ENCODE results near the gene MEG3.

MEG3 gene

DNA sequence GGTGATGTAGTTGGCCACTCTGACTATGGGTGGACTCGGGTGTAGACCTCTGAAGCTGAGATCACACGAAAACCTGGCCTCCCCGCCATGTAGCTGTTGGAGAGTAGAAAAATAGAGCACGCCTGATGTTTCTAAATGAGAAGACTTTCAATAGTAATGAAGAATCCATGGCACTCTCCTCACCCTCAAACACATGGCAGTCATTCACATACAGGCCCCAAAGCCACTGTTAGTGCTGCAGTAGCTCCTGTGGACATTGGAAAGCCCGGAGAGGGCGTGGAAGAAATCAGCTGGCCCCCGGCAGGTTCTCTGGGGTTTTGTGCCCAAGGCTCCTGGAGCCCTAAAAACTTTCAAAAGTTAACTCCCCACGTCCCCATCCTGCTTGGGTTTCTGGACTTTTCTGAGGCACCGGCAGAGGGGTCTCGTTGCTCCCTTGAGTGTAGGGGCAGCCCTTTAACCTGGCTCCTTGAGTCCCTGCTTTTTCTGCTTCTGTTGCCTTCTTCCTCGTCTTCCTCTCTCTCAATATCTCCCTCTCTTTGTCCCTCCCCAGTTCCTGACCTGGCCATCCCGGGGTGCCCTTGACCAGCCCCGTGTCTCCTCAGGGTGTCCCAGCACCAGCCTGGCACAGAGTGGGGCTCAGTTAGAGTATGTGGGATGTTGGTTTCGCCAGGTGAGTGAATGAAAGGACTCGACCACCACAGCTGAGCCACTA is 8.3 kb downstream of the MEG3 start:
- no peak for DNase-seq

DNA sequence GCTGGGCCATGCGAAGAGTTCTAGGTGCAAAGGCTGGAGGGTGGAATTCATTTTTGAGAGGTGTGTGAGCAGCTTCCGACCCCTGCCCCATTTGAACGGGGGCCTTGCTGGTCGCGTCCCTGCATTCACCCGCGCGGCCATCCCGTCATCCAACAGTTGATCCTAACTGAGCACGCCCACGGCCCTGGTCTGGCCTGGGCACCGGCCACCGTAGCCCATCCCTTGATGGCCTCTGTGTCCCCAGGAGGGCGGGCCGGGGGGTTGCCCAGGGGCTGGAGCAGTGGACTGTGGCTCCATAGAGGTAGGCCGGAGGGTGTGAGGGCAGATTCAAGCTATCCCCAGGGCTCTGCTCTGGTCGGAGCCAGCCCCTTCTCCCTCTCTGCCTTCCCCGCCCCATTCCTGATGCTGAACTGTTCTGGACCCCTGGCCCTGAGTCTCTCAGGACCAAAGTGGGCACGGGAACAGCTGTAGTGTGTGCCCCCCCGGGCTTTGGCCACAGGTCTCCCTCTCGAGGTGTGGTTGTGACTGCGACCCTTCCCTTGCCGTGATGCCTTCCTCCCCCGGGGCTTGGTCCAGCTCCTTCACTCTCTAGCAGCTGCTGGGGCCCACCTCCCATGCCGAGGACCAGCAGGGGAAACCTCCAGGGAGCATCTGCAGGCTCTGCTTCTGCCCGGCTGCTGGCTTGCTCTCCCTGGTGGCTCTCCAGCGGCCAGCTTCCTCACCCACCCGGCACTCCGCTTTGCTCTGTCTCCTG is 9.1 kb downstream of the MEG3 start:
- DNase-seq = no peak

DNA sequence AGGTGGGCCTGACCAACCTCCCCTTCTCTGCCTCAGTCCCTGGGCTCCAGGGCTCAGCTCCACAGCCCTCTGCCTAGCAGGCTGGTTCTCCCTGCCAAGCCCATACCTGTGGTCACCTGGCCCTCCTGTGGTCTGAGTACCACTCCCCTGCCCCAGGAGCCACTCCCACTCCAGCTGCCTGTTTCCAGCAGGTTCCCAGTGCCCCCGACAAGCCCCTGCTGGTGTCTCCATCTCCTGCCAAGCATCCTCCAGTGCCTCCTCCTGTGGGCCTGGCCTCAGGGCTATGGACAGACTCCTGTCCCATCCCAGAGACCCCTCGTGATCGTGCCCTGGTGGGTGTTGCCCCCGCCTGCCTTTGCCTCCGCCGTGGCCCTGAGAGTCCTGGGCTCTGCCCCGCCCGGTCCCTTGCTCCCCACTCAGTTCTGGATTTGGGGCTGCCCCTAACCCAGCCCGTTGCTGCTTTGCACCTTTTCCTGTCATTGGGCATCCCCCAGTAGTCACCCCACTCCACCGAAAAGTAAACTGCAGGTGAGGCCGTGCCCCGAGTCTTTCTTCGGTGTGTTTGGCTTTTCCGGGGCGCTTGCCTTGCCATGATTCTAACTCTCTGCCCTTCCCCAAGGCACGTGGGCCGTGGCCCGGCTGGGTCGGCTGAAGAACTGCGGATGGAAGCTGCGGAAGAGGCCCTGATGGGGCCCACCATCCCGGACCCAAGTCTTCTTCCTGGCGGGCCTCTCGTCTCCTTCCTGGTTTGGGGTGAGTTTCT is 9.8 kb downstream of the MEG3 start:
- no peak for DNase-seq

DNA sequence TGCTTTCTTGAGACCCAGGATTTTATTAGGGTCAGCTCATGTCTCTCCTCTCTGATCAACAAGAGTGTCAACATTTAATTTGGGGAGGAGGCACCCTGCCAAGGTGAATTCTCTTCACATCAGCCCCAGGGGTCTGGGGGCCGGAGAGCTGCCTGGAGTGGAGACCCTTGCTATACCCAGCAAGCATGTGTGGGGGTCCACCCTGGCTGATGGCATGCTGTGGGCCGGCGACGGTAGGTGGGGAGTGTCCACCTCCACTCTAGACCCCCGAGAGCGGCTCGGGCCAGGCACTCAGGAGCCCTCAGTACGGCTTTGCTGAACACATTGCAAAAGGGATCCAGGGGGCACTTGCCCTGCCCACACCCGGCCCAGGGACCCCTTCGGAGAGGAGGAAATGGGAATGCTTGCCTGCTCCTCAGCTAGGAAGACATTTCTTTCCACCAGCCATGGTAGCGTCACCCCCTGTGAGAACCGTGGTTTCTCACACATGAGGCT is 10.4 kb downstream of the MEG3 start:
- no peak for DNase-seq

DNA sequence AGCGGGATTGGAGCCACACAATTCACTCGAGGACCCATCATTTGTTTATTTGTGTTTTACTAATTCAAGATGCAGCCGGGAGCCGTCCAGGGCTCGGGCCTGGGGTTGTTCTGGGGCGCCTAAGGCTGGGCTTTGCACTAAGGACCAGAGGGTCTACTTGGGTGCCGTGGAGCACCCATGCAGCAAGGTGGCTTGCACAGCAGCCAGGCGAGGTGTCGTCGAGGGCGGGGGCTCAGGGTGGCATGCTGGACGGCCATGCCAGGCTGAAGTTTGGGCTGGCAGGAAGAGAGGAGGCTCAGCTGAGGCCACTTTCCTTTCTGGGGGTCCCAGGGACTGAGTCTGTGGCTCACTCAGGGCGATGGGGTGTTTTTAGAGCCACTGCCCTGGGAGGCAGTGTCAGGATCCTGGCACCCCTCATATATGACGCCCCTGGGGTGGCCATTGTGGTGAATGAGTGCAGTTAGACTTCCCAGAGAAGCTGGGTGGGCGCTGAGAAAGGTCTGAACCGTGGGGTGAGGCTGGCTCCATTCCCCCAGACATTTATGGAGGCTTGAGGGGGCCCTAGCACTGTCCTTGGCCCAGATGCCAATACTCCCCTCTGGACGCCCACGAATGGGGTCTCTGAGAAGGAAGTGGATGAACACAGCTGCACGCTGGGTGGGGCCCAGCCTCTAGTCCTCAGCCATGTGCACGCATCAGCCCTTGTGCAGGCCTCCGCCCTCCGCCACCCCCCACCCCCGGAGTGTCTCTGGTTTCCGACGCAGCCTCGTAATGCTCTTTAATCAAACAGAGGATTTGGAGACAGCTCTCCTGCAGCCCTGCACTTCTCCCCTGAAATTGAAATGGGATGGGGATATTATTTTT is 11.3 kb downstream of the MEG3 start:
- no peak for DNase-seq

DNA sequence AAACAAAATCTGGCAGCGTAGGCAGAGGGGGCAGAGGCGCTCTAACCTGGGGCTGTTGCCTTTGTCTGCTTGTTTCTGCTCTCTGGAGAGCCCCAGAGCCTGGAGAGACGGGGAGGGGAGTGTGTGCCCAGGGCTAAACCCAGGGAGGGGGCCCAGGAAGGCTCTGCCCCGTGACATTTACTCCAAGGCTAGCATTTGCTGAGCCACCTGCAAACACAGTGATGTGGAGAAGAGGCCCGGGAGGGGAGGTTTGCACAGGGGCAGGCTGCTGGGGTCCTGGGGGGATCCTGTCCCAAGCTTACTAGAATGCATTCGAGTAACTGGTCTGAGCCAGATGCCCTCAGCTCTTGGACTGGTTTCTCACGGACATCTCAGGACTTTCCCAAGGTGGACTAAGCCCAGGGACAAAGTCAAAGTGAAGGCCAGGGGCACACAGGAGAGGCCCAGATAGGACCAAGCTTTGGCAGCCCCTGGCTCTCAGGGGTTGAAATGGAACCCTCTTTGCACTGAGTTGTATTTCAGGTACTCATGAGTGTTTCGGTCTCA is 12.0 kb downstream of the MEG3 start:
- DNase-seq = no peak

DNA sequence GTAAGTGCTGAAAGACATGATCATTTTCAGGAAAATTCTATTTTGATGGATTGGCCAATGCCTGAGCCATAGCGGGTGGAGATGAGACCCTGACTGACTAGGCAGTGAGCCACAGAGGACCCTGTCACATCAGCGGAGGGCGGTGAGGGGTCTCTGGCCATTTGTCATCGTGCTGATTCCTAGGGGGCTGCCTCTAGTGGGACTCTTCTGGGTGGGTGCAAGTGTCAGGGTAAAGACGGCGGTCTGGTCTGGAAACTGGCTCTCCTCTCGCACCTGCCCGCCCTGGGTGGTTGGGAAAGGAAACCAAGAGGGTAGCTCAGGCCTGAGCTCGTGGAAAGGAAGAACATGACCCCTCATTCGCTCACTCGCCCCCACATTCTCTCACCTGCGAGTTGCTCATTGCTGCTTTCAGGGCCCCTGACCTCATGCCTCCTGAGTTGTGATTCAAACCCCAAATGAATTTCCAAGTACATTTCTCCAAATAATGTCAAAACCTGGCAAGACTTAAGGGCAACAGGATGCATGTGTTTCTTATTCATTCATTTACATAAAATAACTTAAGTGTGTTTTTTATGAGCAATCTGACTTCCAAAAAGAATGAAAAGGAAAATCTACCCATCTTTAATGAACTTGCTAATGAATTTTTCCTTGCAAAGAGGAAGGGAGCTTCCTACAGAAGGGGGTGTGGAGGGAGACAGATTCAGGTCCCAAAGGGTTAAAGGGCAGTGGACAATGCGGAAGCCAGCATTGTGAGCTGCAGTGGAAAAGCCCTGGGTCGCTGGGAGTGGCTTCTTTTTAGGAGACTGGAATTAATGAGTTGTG is 12.8 kb downstream of the MEG3 start:
- DNase-seq = no peak

DNA sequence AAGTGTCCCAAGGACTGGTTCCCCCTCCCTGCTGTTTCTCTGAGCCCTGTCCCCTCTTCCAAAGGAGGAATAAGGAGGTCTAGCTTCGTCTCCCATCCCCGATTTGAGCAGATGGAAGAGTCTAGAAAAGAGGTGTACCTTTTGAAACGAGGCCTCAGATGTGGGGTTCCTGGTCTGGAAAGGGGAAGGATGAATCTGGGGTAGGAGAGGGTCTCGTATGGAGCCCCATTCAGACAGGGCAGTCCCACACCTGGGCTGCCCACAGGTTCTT is 13.3 kb downstream of the MEG3 start:
- no peak for DNase-seq

DNA sequence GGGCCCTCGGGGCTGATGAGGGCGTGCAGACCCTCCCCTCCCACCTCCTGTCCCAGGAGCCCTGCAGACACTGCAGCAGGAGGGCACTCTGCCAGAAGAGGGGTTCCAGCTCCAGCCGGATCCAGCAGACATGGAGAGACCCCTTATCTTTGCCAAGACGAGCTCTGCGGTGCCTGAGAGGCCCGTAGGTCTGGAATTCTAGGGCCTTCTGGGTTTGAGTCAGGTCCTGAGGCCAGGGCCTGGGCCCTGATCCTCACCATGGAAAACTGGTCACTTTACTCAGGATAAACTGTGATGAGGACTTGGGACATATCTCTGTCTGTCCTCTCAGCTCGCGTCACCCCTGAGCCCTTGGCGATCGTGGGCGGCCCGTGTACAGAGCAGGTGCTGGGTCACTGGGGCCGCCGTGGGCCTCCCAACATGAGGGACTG is 13.8 kb downstream of the MEG3 start:
- DNase-seq = no peak

DNA sequence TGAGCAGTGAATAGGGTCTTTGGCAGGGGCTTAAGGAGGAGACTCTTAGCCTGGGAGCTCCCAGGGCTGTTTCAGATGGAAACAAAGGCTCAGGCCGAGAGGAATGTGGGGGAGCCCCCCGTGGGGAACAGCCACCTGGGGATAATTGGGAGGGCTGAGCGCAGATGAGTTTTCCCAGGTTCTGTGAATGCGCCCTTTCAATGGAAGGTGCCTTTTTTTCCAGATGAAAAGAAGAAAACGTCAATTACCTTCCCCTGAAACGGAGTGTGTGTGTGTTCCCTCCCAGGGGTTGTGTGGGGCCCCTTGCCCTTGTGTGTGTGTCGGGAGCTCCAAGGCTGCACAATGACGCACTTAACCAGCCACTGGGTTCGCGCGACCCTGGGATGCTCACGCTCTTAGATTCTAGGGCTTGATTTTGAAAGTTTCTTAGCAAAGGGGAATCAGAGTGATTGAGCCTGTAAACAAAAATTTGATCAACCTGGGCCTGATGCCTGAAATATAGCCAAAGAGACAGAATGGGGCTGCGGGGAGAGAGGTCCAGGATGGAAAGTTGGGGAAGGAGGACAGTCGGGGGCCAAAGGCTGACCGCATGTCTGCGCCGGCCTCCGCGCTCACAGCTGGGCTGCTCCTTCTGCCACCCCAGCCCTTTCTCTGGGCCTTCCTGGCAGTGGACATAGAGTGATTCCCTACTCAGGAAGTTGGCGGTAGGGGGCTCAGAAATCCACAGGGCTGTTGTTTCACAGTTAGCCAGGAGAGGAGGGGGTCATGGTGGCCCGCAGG is 14.6 kb downstream of the MEG3 start:
- no peak for DNase-seq

DNA sequence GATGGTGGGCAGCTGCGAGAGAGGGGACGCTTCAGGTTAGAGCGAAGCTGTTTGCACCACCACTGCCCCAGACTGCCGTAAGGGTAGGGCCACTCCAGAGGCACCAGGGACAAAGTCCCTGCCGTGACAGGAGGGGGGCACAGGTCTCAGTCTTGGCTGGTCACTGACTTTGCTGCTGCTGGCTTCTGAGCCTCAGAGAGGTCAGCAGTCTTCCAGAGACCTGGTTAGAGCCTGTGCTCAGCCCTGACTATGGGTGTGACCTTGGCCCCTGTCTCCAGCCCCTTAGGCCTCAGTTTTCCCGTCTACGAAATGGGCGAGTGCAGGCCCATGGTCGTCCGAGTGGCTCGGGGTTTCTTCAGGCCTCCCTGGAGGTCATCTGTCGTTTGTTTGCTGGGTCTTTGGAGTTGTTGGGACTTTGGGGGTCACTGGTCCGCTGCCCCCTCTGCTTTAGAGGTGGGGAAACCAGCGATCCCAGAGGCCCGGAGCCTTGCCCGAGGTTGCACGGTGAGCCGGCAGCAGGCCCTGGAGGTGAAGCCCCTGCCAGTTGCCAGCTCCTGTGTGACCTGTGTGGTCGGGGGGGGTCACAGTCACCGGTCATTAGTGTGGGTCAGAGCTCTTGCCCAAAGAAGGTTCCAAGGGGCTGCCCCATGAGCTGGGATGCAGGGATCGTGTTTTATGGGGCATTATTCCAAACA is 15.3 kb downstream of the MEG3 start:
- DNase-seq = no peak

DNA sequence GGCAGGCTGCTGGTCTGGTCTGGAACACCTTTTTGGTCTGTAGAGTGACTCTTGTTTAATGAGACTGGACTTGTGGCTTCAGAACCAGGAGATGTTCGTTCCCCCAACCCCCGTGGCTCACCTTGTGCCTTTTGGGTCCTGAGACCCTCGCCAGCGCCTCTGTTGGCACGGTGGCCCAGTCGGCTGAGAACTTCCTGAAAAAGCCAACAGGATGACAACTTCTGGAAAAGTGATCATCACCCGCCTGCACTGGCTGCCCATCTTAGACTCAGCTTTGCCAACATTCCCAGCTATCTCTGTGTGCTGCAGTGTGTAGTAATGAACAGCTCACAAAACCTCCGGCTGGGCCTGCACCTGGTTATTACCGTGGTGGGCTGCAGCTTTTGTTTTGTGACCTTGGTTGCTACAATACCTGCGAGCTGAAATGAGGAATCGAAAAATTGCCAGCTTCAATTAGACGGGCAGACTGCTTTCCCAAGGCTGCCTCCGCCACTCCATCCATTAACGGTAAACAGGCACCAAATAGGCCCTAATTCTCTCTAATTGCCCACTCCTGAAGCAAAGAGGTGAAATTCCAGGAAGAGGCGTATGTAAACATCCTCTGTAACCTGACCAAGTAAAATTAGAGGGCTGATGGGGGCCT is 16.0 kb downstream of the MEG3 start:
- DNase-seq = no peak

DNA sequence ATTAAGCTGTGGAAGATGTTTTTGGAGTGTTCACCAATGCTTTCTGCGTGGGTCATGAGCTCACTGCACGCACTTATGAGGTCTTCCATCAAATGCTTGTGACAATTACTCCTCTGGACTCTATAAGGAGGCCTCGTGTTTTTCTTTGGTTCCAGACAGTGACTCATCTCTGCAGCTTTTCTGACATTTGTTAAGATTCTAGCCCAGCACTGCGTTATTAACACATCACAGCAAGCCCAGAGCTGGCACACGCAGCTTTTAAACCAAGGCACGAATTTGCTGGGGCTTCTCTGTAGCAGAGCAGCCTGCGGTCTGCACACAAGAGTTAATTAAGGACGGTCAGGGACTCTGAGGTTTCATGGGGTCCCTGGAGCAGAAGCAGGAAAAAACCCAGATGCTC is 16.9 kb downstream of the MEG3 start:
- no peak for DNase-seq

DNA sequence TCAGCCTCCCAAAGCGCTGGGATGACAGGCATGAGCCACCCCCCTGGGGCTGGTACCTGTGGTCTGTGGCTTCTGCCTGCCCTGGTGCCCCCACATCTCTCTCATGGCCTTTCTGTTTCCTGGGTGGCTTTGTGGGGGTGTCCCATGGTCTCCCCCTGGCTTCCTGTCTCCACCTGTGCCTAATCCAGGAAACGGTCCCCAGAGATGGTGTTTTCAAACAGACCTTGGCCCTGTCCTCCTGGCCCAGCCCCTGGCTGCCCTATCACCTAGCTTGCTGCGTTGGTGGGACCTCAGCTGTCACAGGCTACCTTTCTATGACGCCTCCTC is 18.1 kb downstream of the MEG3 start:
- DNase-seq = no peak

DNA sequence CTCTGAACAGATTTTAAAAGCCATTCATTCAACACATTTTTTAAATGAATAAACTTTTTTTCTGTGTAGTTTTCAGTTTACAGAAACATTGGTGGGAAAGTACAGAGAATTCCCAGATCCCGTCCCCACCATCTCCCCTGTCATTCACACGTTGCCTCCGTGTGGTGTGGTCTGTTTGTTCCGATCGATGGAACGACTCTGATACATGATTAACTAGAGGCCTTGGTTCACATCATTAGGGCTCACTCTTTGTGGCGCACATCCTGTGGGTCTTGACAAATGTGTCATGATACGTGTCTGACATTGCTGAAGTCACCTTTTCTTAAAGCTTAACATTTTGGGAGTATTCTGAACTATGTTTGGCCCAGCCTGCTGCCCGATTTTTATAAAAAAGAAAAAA is 18.5 kb downstream of the MEG3 start:
- no peak for DNase-seq

DNA sequence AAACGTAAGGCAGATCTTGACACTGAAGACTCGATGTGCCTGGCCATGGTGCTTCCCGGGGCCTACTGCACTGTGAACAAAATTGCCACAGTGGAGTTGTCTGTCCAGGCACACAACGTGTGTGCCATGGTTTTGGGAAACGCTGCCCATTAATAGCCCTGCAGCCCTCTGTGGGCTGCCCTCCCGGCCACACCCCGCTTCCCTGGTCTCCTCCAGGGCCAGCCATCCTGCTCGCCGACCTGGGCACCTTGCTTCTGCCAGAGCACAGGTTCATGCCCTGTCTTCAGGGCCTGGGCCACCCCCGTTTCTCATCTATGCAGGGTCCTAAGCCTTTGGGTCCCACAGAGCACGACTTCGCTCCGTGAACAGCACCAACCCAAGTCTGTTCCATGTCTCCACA is 18.9 kb downstream of the MEG3 start:
- DNase-seq = no peak

DNA sequence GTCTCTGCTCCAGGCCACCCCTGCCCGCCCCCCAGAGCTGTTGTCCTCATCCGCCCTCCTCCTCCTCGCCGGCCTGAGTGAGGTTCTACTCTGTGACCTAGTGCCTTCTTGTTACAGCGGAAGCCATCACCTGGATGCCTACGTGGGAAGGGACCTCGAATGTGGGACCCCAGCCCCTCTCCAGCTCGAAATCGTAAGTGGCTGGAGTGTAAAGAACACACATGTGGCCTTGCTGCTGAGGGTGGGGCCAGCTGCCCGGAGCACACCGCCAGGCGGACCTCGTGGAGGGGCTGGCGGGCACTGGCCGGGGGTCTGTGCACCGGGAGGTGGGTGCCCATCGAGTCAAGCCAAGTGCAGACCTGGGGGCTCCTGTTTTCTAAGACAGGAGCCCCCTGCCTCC is 19.4 kb downstream of the MEG3 start:
- DNase-seq = no peak

DNA sequence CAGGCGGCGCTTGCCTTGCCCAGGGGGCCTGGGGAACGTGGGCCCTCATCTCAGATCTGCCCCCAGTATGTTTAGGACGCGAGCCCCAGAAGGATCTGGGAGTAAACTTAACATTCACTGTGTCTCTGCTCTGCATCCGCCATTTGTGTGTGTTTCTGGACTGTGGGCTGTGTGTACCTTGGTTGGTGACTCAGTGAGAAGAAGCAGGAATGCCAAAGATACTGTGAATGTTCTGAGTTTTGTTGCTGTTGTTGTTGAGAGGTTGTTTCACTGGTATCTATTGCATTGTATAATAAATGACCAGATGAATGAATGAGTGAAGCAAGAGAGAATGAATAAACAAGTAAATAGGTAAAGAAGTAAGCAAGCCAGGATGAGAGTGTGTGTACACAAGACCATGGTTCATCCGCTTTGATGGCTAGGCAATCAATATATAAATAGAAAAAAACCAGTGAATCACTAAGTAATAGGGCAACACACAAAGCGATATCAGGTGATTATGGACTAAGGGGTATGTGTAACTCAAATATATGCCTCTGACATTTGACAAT is 20.5 kb downstream of the MEG3 start:
- no peak for DNase-seq

DNA sequence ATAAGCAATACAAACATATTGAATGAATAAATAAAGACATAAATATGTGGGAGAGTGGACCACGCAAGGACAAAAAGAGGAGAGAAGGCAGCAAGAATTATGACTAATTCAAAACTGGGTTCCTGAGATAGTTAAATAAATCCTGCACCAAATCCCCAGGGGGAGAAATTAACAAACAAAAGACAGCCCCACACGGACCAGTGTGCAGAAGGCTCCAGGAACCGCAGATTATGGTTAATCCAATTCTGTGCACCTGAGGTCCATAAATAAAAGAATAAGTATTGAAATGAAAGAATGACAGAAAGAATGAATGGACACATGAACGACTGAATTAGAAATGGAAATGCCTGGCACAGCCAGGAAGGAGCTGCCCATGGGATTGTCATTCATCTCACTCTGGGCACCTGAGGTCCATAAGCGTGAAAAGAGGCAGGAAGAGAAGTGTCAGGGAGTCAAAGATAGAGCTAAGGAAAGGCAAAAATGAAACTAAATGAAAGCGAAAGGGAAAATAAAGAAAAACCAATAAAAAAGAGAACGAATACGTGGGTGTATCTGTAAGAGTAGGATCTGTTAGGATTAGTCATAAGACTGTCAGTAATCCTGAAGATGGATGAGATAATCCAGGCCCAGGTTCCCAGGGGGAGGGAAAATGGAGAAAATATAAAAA is 23.3 kb downstream of the MEG3 start:
- peak in 1 of 5 experiments; percentile 4 for DNase-seq

Data from T-helper 2 cell (primary cell).